KOPT-K1 (cell line): Measurements from ENCODE around the gene TAF5L.

ENCODE experiments used
- H3K27ac ChIP-seq: fragments of 200-600 bp; sonication (generic); 2 replicates; pipeline ENCODE4 v1.5.1; 2016; ENCODE audit warnings: antibody characterized with exemption, mild to moderate bottlenecking, low read depth, low read length; ENCODE audit not compliant: poor library complexity, severe bottlenecking
- H3K36me3 ChIP-seq: fragments of 200-600 bp; sonication (generic); 2 replicates; pipeline ENCODE4 v1.5.1; 2017; ENCODE audit warnings: antibody characterized with exemption, mild to moderate bottlenecking, low read length, moderate library complexity; ENCODE audit not compliant: insufficient read depth
- H3K9me3 ChIP-seq: fragments of 200-600 bp; sonication (generic); 2 replicates; pipeline ENCODE4 v1.5.1; 2017; ENCODE audit warnings: antibody characterized with exemption, low read length, mild to moderate bottlenecking; ENCODE audit not compliant: insufficient read depth, poor library complexity, severe bottlenecking

Gene TAF5L

DNA sequence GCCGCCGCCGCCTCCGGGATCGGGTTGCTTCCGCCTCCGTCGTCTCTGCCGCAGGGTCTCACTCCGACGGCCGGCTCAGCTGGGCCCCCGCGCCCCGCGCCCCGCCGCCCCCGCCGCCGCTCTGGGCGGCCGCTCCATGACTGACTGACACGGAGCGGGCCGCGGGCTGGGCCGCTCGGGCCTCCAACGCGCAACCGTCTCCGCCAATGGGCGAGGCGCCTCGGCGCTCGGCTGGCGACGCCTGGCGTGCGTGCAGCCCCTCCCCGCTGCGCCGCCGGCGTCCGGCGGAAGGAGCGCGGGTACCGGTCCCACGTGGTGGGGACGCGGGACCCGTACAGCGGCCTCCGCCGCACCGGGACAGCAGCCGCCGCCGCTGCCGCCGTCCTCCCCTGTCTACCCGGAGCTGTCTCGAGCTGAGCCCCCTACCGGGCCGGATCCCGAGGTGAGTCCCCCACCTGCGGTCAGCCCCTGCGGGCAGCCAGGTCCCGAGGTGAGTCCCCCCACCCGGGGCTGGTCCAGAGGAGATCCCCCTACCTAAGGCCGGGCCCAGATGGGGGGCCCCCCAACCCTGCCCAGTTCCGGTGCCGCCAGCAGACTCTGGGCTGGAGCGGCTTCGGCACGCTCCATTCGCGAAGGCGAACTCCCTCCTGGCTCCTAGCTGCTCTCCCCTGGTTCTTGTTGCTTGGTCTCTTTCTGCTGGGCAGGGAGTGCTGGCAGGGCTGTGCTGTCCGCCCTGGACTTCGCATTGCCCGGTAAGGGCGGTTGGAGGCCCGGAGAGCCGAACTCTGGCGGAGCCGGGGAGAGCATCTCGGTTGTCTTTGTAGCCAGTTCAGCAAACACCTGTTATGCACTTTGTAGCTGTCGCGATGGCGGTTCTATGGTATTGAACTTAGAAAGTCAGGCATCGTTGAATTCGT lies at the start of gene TAF5L, which contains the start of gene URB2:
TAF5L (minus strand) TSS at position 208 of the 917 bp plus-strand sequence. CDS start 11,640 bp downstream, outside the sequence.
URB2 (plus strand) TSS at position 333 of the 917 bp plus-strand sequence. CDS start 1,387 bp downstream, outside the sequence.
- no peaks in the 10 kb centered on the region for H3K9me3 ChIP-seq
- peak within 1 kb of the TSS; percentile 83 for H3K27ac ChIP-seq
- peaks cover 32% of the 10 kb centered on the region for H3K36me3 ChIP-seq

DNA sequence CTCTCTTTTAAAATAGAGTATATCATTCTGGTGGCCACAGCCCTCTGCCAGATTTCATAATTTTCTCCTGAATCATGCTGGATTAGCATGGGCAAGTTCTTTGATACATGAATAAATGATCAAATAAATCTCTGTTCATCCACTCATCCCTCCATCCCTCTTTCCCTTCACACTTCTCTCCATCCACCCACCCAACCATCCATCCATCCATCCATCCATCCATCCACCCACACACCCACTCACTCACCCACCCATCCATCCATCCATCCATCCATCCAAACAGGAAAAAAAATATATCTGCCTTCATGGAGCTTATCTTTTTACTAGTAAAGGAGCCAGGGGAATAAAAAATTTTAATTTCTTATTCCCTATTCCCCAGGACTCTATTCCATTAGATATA lies 49.5 kb upstream of the TAF5L start:
- no peaks in the 10 kb centered on the region for H3K36me3 ChIP-seq
- H3K27ac ChIP-seq: no peak overlapping the region
- H3K9me3 ChIP-seq: no peaks in the 10 kb centered on the region

- 0 out of 2 replicates have a peak, but pooled peaks cover 1% of the 10 kb centered on the region for H3K36me3 ChIP-seq
- no peaks in the 10 kb centered on the region for H3K9me3 ChIP-seq
- H3K27ac ChIP-seq: peak overlapping the region; percentile 24
Observed at GRCh38 chr1:229674042-229674441, 48.1 kb upstream of the TAF5L start.

DNA sequence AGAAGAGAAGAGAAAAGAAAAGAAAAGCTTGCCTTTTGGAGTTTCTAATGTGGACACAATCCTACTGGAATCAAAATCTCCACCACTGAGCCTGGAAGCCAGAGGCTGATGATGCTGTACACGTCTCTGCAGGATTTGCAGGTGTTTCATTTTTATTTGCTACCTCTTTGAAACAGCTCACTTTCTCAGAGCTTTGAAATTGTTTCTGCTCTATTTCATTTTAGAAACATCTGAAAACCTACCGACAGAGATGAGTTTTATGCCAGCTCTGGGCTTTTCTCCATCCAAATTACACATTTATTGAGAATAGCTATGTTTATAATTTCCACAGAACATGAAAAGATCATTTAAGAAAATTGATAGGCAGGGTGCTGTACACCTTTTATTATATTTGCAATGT lies 46.3 kb upstream of the TAF5L start:
- Histone ChIP-seq H3K36me3 (peaks cover 11% of the 10 kb centered on the region; the same call in 1 of the 2 replicates), H3K9me3 (no peaks in the 10 kb centered on the region), H3K27ac (no peak overlapping the region)

DNA sequence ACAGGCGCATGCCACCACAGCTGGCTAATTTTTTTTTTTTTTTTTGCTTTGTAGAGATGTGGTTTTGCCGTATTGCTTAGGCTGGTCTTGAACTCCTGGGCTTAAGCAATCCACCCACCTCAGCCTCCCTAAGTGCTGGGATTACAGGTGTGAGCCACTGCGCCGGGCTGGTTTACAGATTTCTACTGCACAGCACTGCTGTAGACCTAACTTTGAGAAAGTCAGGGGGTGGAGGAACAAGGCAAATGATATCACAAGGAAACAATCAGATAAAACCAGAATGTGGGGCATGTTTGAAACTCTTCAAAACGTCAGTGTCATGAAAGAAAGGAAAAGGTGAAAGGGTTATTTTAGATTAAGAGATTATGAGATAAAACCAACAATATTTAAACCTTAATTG lies 45.4 kb upstream of the TAF5L start:
- Histone ChIP-seq H3K36me3 (peaks cover 18% of the 10 kb centered on the region), H3K9me3 (no peaks in the 10 kb centered on the region), H3K27ac (no peak overlapping the region)

- H3K9me3 ChIP-seq: no peaks in the 10 kb centered on the region
- H3K36me3 ChIP-seq: peaks cover 28% of the 10 kb centered on the region
- H3K27ac ChIP-seq: no peak overlapping the region
Observed at GRCh38 chr1:229669333-229669732, 43.4 kb upstream of the TAF5L start.

GRCh38 chr1:229666585-229666984 lies 40.7 kb upstream of the TAF5L start:
- peaks cover 49% of the 10 kb centered on the region for H3K36me3 ChIP-seq
- no peak overlapping the region for H3K27ac ChIP-seq
- H3K9me3 ChIP-seq: no peaks in the 10 kb centered on the region

- Histone ChIP-seq H3K27ac (no peak overlapping the region), H3K36me3 (peaks cover 54% of the 10 kb centered on the region), H3K9me3 (no peaks in the 10 kb centered on the region)
Observed at GRCh38 chr1:229665912-229666558, 40.1 kb upstream of the TAF5L start.

DNA sequence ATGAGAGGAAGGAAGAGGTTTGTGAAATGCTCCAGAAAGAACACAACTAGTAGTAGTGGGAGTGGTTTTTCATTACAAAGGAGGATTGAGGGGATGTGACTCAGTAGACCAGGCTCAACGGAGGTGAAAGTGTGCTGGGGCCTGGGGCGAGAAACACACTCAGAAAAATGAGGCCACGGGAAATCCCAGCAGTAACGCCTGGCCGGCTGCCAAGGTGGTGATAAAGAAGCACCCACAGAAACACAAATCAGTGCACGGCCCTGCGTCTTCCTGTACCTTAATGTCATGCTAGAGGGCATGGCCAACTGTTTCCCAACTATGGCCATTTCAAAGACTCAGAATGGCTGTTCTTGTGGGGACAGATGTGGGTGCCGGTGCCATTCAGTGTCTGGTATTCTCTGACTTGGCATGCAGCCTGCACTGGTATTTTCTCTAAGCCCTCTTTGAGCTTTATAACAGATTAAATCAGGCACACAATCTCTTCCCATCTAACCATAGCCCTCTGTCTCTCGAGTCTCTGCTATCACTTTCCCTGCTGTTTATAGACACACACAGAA lies 38.3 kb upstream of the TAF5L start:
- Histone ChIP-seq H3K27ac (no peak overlapping the region), H3K36me3 (peaks cover 72% of the 10 kb centered on the region), H3K9me3 (no peaks in the 10 kb centered on the region)

GRCh38 chr1:229661897-229662296 lies 36.0 kb upstream of the TAF5L start:
- Histone ChIP-seq H3K9me3 (no peaks in the 10 kb centered on the region), H3K36me3 (peaks cover 81% of the 10 kb centered on the region), H3K27ac (no peak overlapping the region)

GRCh38 chr1:229661022-229661877 lies 35.3 kb upstream of the TAF5L start:
- Histone ChIP-seq H3K36me3 (peaks cover 83% of the 10 kb centered on the region), H3K27ac (no peak overlapping the region), H3K9me3 (no peaks in the 10 kb centered on the region)

DNA sequence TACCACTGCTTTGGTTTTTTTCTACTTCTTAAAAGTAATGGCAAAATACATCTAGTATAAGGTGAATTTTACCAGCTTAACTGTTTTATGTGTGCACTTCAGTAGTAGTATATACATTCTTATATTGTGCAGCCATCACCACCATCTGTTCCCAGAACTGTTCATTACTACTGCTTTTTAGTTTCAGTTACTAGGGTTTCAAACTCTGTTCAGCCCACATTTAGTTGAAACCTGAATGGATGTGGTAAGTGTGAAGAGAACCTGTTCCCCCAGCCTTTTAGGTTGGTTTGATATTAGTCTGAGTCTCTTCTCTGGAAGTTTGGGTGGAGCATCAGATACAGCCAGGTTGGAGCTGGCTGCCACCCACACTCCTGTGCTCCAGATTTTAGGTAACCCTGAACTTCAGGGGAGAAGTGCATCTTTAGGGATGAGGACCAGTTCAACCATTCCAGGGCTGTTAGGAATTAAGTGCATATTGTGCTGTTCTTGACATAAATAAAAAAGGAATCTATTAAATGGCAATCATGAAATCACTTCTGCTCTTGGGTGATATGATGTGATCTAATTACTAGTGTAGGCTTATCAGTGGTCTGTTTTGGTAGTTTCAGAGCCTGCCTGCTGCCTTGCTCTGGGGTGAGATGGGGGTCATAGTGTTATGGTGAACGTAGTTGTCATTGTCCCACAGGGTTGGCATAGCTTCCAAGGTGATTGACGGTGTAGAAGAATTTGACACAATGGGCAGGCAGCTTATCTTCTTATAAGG lies 32.3 kb upstream of the TAF5L start:
- Histone ChIP-seq H3K27ac (no peak overlapping the region), H3K9me3 (no peaks in the 10 kb centered on the region), H3K36me3 (peaks cover 98% of the 10 kb centered on the region)

DNA sequence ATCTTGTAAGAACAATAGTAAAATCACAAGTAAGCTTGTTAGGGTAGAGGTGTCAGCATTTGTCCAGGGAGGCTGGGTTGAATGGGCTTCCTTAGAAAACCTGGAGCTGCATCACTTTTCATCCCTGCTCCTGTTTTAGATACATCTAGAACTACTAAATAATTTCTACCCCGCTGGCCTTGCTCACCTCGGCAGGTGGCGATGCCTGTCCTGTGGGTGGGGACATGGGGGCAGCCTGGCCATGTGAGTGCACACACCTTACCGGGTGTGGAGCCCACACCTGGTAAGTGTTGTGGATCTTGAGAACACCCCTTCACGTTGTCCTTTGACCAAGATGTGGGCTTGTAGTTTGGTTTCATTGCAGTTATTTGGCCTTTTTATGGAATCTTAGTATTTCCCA lies 29.9 kb upstream of the TAF5L start:
- peaks cover 99% of the 10 kb centered on the region for H3K36me3 ChIP-seq

GRCh38 chr1:229653420-229653819 lies 27.5 kb upstream of the TAF5L start:
- H3K27ac ChIP-seq: no peak overlapping the region
- peaks cover 100% of the 10 kb centered on the region for H3K36me3 ChIP-seq
- H3K9me3 ChIP-seq: no peaks in the 10 kb centered on the region

More for the DNA sequence above, 29.9 kb upstream of the TAF5L start:
- Histone ChIP-seq H3K27ac (no peak overlapping the region), H3K9me3 (no peaks in the 10 kb centered on the region)
